ENCODE data around the gene ANO2. TPM values are rescaled to one million over a fixed set of nuclear protein-coding genes. Genes with fewer than 3 reads are reported as not detected.

Gene ANO2
- polyA plus RNA-seq, 1 donor from 2014 or later, result 1.8 TPM

DNA sequence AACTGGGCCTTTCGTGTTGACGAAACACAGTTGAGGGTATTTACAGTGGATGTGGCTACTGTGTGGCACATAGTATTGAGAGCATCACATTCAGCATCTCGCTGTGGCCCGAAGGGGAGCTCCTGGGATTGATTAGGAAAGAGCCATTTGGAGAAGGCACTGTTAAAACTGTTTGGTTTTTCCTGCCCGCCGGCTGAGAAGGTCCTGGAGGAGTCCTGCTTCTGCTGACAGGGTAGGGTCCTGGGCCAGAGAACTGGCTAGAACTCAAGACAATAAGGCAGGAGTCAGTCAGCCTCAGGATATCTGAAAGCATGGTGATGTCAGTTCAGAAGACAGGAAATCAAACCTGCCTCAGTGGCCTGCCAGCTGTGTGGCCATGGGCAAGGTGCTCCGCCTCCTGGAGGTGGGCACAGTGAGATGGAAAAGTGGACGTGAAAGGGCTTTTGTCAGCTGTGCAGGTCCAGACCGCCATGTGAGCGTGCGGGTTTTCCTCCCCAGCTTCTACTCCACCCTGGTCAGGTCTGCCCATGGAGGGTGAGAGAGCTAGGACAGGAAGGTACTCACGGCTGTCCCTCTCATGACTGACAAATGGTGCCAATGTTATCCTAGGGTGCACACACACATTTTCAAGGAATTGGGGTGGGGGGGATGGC, 420.8 kb downstream of the ANO2 start:
- Histone ChIP-seq H3K4me2 (ENCODE audit: low read length) (no peak overlapping the region), H3K79me2 (replicated peaks; ENCODE audit: insufficient read depth, low read length) (no peaks in the 10 kb centered on the region), H3K4me3 (ENCODE audit: low read length) (no peak overlapping the region), H3F3A (ENCODE audit: insufficient read depth, low read length, poor library complexity, severe bottlenecking) (no peaks in the 10 kb centered on the region), H3K9me2 (ENCODE audit: insufficient read depth, low read length) (no peaks in the 10 kb centered on the region), H3K27ac (ENCODE audit: low read length) (no peak overlapping the region), H3K36me3 (ENCODE audit: insufficient read depth, low read length) (no peaks in the 10 kb centered on the region), H4K20me1 (ENCODE audit: insufficient read depth) (no peaks in the 10 kb centered on the region), H3K9ac (ENCODE audit: low read length) (no peak overlapping the region), H3K27me3 (ENCODE audit: insufficient read depth, low read depth, low read length) (no peaks in the 10 kb centered on the region), H2AFZ (ENCODE audit: low read depth, low read length) (no peak overlapping the region), H3K9me3 (ENCODE audit: low read length) (no peaks in the 10 kb centered on the region)
- TF ChIP-seq MXI1 (conservative IDR thresholded peaks at IDR 0.05; ENCODE audit: poor library complexity, severe bottlenecking), result no peak
- TF ChIP-seq, protein P1, sequence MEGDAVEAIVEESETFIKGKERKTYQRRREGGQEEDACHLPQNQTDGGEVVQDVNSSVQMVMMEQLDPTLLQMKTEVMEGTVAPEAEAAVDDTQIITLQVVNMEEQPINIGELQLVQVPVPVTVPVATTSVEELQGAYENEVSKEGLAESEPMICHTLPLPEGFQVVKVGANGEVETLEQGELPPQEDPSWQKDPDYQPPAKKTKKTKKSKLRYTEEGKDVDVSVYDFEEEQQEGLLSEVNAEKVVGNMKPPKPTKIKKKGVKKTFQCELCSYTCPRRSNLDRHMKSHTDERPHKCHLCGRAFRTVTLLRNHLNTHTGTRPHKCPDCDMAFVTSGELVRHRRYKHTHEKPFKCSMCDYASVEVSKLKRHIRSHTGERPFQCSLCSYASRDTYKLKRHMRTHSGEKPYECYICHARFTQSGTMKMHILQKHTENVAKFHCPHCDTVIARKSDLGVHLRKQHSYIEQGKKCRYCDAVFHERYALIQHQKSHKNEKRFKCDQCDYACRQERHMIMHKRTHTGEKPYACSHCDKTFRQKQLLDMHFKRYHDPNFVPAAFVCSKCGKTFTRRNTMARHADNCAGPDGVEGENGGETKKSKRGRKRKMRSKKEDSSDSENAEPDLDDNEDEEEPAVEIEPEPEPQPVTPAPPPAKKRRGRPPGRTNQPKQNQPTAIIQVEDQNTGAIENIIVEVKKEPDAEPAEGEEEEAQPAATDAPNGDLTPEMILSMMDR (IDR thresholded peaks at IDR 0.05; ENCODE audit: poor library complexity, severe bottlenecking), result no peak
- no peak for TF ChIP-seq TAF1 (IDR thresholded peaks at IDR 0.05; ENCODE audit: low read depth)
- TF ChIP-seq POLR2AphosphoS5 (IDR thresholded peaks at IDR 0.05), result no peak
- TF ChIP-seq EP300 (conservative IDR thresholded peaks at IDR 0.05; ENCODE audit: poor library complexity, severe bottlenecking), result no peak
- no peak for TF ChIP-seq SMC3 (conservative IDR thresholded peaks at IDR 0.05; ENCODE audit: poor library complexity)
- TF ChIP-seq, protein P2, sequence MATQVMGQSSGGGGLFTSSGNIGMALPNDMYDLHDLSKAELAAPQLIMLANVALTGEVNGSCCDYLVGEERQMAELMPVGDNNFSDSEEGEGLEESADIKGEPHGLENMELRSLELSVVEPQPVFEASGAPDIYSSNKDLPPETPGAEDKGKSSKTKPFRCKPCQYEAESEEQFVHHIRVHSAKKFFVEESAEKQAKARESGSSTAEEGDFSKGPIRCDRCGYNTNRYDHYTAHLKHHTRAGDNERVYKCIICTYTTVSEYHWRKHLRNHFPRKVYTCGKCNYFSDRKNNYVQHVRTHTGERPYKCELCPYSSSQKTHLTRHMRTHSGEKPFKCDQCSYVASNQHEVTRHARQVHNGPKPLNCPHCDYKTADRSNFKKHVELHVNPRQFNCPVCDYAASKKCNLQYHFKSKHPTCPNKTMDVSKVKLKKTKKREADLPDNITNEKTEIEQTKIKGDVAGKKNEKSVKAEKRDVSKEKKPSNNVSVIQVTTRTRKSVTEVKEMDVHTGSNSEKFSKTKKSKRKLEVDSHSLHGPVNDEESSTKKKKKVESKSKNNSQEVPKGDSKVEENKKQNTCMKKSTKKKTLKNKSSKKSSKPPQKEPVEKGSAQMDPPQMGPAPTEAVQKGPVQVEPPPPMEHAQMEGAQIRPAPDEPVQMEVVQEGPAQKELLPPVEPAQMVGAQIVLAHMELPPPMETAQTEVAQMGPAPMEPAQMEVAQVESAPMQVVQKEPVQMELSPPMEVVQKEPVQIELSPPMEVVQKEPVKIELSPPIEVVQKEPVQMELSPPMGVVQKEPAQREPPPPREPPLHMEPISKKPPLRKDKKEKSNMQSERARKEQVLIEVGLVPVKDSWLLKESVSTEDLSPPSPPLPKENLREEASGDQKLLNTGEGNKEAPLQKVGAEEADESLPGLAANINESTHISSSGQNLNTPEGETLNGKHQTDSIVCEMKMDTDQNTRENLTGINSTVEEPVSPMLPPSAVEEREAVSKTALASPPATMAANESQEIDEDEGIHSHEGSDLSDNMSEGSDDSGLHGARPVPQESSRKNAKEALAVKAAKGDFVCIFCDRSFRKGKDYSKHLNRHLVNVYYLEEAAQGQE (IDR thresholded peaks at IDR 0.05; ENCODE audit: borderline replicate concordance), result no peak
- no peak for TF ChIP-seq RAD21 (conservative IDR thresholded peaks at IDR 0.05)
- no peak for TF ChIP-seq EZH2 (IDR thresholded peaks at IDR 0.05; ENCODE audit: borderline replicate concordance, insufficient read depth, low read length, poor library complexity, severe bottlenecking)

DNA sequence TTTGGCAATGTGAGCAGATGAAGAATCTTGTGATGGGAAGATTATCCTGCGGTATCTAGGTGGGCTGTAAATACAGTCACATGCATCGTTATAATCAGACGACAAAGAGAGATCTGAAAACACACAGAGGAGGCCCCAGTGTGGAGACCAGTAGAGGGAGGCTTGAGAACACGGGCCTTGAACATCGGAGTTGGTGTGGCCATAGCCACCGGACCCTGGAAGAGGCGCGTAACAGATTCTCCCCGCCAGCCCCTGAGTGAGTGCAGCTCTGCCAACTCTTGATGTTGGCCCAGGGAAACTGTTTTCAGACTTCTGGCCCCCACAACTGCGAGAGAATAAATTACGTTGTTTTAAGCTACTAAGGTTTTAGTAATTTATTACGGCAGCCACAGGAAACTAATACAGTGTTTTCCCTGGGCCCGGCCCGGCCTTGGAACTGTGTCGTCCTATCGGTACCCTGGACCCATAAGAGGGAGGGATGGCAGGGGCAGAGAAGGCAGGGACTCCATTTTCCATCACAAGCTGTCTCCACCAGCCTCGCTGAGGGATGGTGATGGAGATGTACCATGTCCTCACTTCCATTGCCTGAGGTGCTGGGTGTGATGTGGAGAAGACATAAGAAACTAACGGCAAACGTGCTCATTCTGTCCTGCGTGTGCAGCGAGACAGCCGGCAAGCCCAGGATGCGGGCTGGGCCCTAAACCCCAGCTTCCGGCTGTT, 421.5 kb downstream of the ANO2 start:
- TF ChIP-seq POLR2AphosphoS5 (IDR thresholded peaks at IDR 0.05), result no peak
- TF ChIP-seq, protein P2 (IDR thresholded peaks at IDR 0.05; ENCODE audit: borderline replicate concordance), result no peak
- TF ChIP-seq RAD21 (conservative IDR thresholded peaks at IDR 0.05), result no peak
- no peak for TF ChIP-seq MXI1 (conservative IDR thresholded peaks at IDR 0.05; ENCODE audit: poor library complexity, severe bottlenecking)
- Histone ChIP-seq H3K79me2 (replicated peaks; ENCODE audit: insufficient read depth, low read length) (no peaks in the 10 kb centered on the region), H2AFZ (ENCODE audit: low read depth, low read length) (no peak overlapping the region), H3K9me3 (ENCODE audit: low read length) (no peaks in the 10 kb centered on the region), H3K9ac (ENCODE audit: low read length) (no peak overlapping the region), H3F3A (ENCODE audit: insufficient read depth, low read length, poor library complexity, severe bottlenecking) (no peaks in the 10 kb centered on the region), H3K36me3 (ENCODE audit: insufficient read depth, low read length) (no peaks in the 10 kb centered on the region), H3K4me2 (ENCODE audit: low read length) (no peak overlapping the region), H3K4me3 (ENCODE audit: low read length) (no peak overlapping the region), H3K27ac (ENCODE audit: low read length) (no peak overlapping the region), H4K20me1 (ENCODE audit: insufficient read depth) (no peaks in the 10 kb centered on the region), H3K27me3 (ENCODE audit: insufficient read depth, low read depth, low read length) (no peaks in the 10 kb centered on the region), H3K9me2 (ENCODE audit: insufficient read depth, low read length) (no peaks in the 10 kb centered on the region)

Data from neural cell (in vitro differentiated cells).